HepG2 (cell line): Measurements from ENCODE around the gene NARS2. TPM values are rescaled to one million over a fixed set of nuclear protein-coding genes. Genes with fewer than 3 reads are reported as not detected.
A peak's percentile ranks its signal among the peaks of the same experiment; 100 is the strongest.

ENCODE experiments used
- AKAP8 ChIP-seq: sonication (generic); formaldehyde crosslinking; IDR thresholded peaks from 2 replicates; pipeline ENCODE4 v1.5.1; 2020; ENCODE audit warnings: mild to moderate bottlenecking, missing genetic modification reagents
- ATRX ChIP-seq: sonication (generic); formaldehyde crosslinking; IDR thresholded peaks from 2 replicates; pipeline ENCODE4 v1.4.0; 2020; ENCODE audit warnings: missing genetic modification reagents, borderline replicate concordance
- CAMTA2 ChIP-seq: sonication (generic); formaldehyde crosslinking; IDR thresholded peaks from 2 replicates; pipeline ENCODE4 v1.4.0; 2020; ENCODE audit warnings: mild to moderate bottlenecking, missing genetic modification reagents, borderline replicate concordance
- EHMT2 ChIP-seq: fragments of 200-600 bp; sonication (generic); IDR thresholded peaks from 2 replicates; pipeline ENCODE4 v1.7.0; 2017; ENCODE audit warnings: antibody characterized with exemption, low read depth, low read length, borderline replicate concordance
- FOXA3 ChIP-seq: IDR thresholded peaks from 2 replicates; pipeline ENCODE4 v1.6.1; 2016; ENCODE audit warnings: missing genetic modification reagents, missing compliant biosample characterization
- ISL2 ChIP-seq: sonication (generic); formaldehyde crosslinking; IDR thresholded peaks from 2 replicates; pipeline ENCODE4 v1.5.0; 2020; ENCODE audit warnings: missing genetic modification reagents
- JUNB ChIP-seq: sonication (generic); formaldehyde crosslinking; IDR thresholded peaks from 2 replicates; pipeline ENCODE4 v1.8.0; 2022; ENCODE audit warnings: missing genetic modification reagents, mild to moderate bottlenecking, borderline replicate concordance
- MLLT10 ChIP-seq: sonication (generic); formaldehyde crosslinking; IDR thresholded peaks from 2 replicates; pipeline ENCODE4 v1.4.0; 2020; ENCODE audit warnings: missing genetic modification reagents
- NR2C2 ChIP-seq: sonication (generic); formaldehyde crosslinking; IDR thresholded peaks from 2 replicates; pipeline ENCODE4 v1.4.0; 2020; ENCODE audit warnings: missing genetic modification reagents, mild to moderate bottlenecking, moderate library complexity, borderline replicate concordance
- SATB2 ChIP-seq: sonication (generic); formaldehyde crosslinking; IDR thresholded peaks from 2 replicates; pipeline ENCODE4 v1.5.0; 2020; ENCODE audit warnings: missing genetic modification reagents
- TAF15 ChIP-seq: fragments of 200-400 bp; formaldehyde crosslinking; IDR thresholded peaks from one replicate; pipeline ENCODE4 v1.6.1; 2018; ENCODE audit warnings: mild to moderate bottlenecking, low read depth, low read length; ENCODE audit not compliant: poor library complexity, severe bottlenecking
- TBP ChIP-seq: sonication (generic); formaldehyde crosslinking; IDR thresholded peaks from 2 replicates; pipeline ENCODE4 v1.5.0; 2020; ENCODE audit warnings: missing genetic modification reagents
- YEATS4 ChIP-seq: sonication (generic); formaldehyde crosslinking; IDR thresholded peaks from 2 replicates; pipeline ENCODE4 v1.4.0; 2020; ENCODE audit warnings: missing genetic modification reagents, borderline replicate concordance
- ZFYVE20 ChIP-seq: sonication (generic); formaldehyde crosslinking; IDR thresholded peaks from 2 replicates; pipeline ENCODE4 v1.8.0; 2023; ENCODE audit warnings: low read depth, mild to moderate bottlenecking, moderate library complexity, missing genetic modification reagents, borderline replicate concordance
- ZNF263 ChIP-seq: sonication (generic); formaldehyde crosslinking; IDR thresholded peaks from 2 replicates; pipeline ENCODE4 v1.4.0; 2020; ENCODE audit warnings: missing genetic modification reagents
- ZNF34 ChIP-seq: sonication (generic); formaldehyde crosslinking; IDR thresholded peaks from 2 replicates; pipeline ENCODE4 v1.4.0; 2020; ENCODE audit warnings: mild to moderate bottlenecking, missing genetic modification reagents, borderline replicate concordance
- ZNF383 ChIP-seq: sonication (generic); formaldehyde crosslinking; IDR thresholded peaks from 2 replicates; pipeline ENCODE4 v1.4.0; 2020; ENCODE audit warnings: missing genetic modification reagents, mild to moderate bottlenecking, borderline replicate concordance
- ZNF556 ChIP-seq: sonication (generic); formaldehyde crosslinking; IDR thresholded peaks from 2 replicates; pipeline ENCODE4 v1.4.0; 2020; ENCODE audit warnings: mild to moderate bottlenecking, missing genetic modification reagents, borderline replicate concordance
- ZNF567 ChIP-seq: sonication (generic); formaldehyde crosslinking; IDR thresholded peaks from 2 replicates; pipeline ENCODE4 v1.8.1; 2023; ENCODE audit warnings: mild to moderate bottlenecking, missing genetic modification reagents, borderline replicate concordance
- ZNF572 ChIP-seq: sonication (generic); formaldehyde crosslinking; IDR thresholded peaks from 2 replicates; pipeline ENCODE4 v1.5.1; 2020; ENCODE audit warnings: mild to moderate bottlenecking, missing genetic modification reagents
- polyA plus RNA-seq, 8 experiments: library from polyadenylated mRNA; depleted of rRNA in 3 of 8; stranded (reverse) in 7 of 8; unstranded in 1 of 8; fragments of >200 nt; fragmentation: Illumina TruSeq in 4 of 8; extraction: Trizol in 4 of 8; gene quantifications; 2 replicates each; pipeline versions ENCODE4 v1.2.1 to v1.2.3, GENCODE V29; 2011 to 2016; ENCODE audit warnings: low read depth in 4 of 8, missing spikeins in 1 of 8, mixed read lengths in 1 of 8; ENCODE audit not compliant: insufficient read depth in 1 of 8
- total RNA-seq, 5 experiments: library from RNA; depleted of rRNA; stranded (reverse); fragments of >200 nt; fragmentation: Illumina TruSeq; extraction: Trizol; gene quantifications; 2 replicates each; pipeline ENCODE4 v1.2.3, GENCODE V29; 2016; ENCODE audit warnings: low read depth in 1 of 5
- TF ChIP-seq, protein P1 (sequence below): sonication (generic); formaldehyde crosslinking; IDR thresholded peaks from 2 replicates; pipeline ENCODE4 v1.4.0; 2020; ENCODE audit warnings: missing genetic modification reagents
- TF ChIP-seq, protein P2 (sequence below): sonication (generic); formaldehyde crosslinking; IDR thresholded peaks from 2 replicates; pipeline ENCODE4 v1.9.0; 2021; ENCODE audit warnings: missing genetic modification reagents, mild to moderate bottlenecking, borderline replicate concordance
- TF ChIP-seq, protein P3 (sequence below): fragments of 450-650 bp; IDR thresholded peaks from 2 replicates; pipeline ENCODE4 v1.6.1; 2017; ENCODE audit warnings: mild to moderate bottlenecking

Gene NARS2
- total and polyA plus RNA-seq, 2 of the 13 experiments (the other 11 are each of a cell fraction or from before 2014, with no cell fraction given): 45.9 to 65.0 TPM

DNA sequence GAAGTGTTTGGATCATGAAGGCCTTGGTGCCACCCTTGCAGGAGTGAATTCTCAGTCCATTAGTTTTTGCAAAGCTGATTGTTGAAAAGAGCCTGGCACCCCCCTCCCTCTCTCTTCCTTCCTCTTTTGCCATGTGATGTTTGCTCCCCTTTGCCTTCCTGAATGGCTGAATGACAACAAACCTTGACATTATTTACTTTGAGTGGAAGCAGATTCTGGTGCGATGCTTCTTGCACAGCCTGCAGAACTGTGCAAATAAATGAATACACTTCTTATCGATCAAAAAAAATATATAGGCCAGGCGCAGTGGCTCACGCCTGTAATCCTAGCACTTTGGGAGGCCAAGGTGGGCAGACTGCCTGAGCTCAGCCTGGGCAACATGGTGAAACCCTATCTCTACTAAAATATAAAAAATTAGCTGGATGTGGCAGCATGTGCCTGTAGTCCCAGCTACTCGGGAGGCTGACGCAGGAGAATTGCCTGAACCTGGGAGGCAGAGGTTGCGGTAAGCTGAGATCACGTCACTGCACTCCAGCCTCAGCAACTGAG is 2.0 kb upstream of the NARS2 start (continued):
- TF ChIP-seq, protein P1, sequence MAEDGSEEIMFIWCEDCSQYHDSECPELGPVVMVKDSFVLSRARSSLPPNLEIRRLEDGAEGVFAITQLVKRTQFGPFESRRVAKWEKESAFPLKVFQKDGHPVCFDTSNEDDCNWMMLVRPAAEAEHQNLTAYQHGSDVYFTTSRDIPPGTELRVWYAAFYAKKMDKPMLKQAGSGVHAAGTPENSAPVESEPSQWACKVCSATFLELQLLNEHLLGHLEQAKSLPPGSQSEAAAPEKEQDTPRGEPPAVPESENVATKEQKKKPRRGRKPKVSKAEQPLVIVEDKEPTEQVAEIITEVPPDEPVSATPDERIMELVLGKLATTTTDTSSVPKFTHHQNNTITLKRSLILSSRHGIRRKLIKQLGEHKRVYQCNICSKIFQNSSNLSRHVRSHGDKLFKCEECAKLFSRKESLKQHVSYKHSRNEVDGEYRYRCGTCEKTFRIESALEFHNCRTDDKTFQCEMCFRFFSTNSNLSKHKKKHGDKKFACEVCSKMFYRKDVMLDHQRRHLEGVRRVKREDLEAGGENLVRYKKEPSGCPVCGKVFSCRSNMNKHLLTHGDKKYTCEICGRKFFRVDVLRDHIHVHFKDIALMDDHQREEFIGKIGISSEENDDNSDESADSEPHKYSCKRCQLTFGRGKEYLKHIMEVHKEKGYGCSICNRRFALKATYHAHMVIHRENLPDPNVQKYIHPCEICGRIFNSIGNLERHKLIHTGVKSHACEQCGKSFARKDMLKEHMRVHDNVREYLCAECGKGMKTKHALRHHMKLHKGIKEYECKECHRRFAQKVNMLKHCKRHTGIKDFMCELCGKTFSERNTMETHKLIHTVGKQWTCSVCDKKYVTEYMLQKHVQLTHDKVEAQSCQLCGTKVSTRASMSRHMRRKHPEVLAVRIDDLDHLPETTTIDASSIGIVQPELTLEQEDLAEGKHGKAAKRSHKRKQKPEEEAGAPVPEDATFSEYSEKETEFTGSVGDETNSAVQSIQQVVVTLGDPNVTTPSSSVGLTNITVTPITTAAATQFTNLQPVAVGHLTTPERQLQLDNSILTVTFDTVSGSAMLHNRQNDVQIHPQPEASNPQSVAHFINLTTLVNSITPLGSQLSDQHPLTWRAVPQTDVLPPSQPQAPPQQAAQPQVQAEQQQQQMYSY: no peak
- TF ChIP-seq ISL2 (peak; percentile 83), EHMT2 (no peak), ZNF556 (CRISPR knock-in tag) (peak; percentile 38; the same call in 1 of the 2 replicates), YEATS4 (CRISPR knock-in tag) (peak; percentile 17; the same call in 1 of the 2 replicates), FOXA3 (CRISPR knock-in tag) (peak; percentile 91), TAF15 (no peak), ZNF567 (CRISPR knock-in tag) (no peak), TBP (CRISPR knock-in tag) (no peak), ZNF383 (CRISPR knock-in tag) (no peak), AKAP8 (no peak), ZFYVE20 (CRISPR knock-in tag) (no peak), ZNF572 (CRISPR knock-in tag) (no peak), MLLT10 (no peak), CAMTA2 (CRISPR knock-in tag) (no peak), SATB2 (CRISPR knock-in tag) (no peak), JUNB (CRISPR knock-in tag) (no peak), ZNF34 (CRISPR knock-in tag) (no peak), ATRX (CRISPR knock-in tag) (no peak), ZNF263 (CRISPR knock-in tag) (no peak), NR2C2 (CRISPR knock-in tag) (0 out of 2 replicates have a peak, but pooled peaks have one; percentile 17)
- TF ChIP-seq, protein P2, sequence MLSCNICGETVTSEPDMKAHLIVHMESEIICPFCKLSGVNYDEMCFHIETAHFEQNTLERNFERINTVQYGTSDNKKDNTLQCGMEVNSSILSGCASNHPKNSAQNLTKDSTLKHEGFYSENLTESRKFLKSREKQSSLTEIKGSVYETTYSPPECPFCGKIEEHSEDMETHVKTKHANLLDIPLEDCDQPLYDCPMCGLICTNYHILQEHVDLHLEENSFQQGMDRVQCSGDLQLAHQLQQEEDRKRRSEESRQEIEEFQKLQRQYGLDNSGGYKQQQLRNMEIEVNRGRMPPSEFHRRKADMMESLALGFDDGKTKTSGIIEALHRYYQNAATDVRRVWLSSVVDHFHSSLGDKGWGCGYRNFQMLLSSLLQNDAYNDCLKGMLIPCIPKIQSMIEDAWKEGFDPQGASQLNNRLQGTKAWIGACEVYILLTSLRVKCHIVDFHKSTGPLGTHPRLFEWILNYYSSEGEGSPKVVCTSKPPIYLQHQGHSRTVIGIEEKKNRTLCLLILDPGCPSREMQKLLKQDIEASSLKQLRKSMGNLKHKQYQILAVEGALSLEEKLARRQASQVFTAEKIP: no peak
- TF ChIP-seq, protein P3, sequence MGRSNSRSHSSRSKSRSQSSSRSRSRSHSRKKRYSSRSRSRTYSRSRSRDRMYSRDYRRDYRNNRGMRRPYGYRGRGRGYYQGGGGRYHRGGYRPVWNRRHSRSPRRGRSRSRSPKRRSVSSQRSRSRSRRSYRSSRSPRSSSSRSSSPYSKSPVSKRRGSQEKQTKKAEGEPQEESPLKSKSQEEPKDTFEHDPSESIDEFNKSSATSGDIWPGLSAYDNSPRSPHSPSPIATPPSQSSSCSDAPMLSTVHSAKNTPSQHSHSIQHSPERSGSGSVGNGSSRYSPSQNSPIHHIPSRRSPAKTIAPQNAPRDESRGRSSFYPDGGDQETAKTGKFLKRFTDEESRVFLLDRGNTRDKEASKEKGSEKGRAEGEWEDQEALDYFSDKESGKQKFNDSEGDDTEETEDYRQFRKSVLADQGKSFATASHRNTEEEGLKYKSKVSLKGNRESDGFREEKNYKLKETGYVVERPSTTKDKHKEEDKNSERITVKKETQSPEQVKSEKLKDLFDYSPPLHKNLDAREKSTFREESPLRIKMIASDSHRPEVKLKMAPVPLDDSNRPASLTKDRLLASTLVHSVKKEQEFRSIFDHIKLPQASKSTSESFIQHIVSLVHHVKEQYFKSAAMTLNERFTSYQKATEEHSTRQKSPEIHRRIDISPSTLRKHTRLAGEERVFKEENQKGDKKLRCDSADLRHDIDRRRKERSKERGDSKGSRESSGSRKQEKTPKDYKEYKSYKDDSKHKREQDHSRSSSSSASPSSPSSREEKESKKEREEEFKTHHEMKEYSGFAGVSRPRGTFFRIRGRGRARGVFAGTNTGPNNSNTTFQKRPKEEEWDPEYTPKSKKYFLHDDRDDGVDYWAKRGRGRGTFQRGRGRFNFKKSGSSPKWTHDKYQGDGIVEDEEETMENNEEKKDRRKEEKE: no peak
